Thyroid gland (tissue), 4 donors: ENCODE data around the gene NID2.

Experiments used
- POLR2A ChIP-seq, 2 donors: fragments of 450-650 bp; IDR thresholded peaks; one replicate each; pipeline ENCODE4 v1.6.1; 2017; ENCODE audit warnings: antibody characterized with exemption in 2 of 2, mild to moderate bottlenecking in 2 of 2, moderate library complexity in 1 of 2
- TF ChIP-seq, protein P1 (sequence below), 6 experiments: fragments of 200-600 bp in 3 of 6; fragments of 450-650 bp in 3 of 6; sonication (generic) in 3 of 6; IDR thresholded peaks; one replicate each; pipeline ENCODE4 v1.5.1; 2016 to 2019; ENCODE audit warnings: antibody characterized with exemption in 6 of 6, mild to moderate bottlenecking in 2 of 6, inconsistent platforms in 1 of 6, moderate library complexity in 1 of 6

- TF ChIP-seq, protein P1, sequence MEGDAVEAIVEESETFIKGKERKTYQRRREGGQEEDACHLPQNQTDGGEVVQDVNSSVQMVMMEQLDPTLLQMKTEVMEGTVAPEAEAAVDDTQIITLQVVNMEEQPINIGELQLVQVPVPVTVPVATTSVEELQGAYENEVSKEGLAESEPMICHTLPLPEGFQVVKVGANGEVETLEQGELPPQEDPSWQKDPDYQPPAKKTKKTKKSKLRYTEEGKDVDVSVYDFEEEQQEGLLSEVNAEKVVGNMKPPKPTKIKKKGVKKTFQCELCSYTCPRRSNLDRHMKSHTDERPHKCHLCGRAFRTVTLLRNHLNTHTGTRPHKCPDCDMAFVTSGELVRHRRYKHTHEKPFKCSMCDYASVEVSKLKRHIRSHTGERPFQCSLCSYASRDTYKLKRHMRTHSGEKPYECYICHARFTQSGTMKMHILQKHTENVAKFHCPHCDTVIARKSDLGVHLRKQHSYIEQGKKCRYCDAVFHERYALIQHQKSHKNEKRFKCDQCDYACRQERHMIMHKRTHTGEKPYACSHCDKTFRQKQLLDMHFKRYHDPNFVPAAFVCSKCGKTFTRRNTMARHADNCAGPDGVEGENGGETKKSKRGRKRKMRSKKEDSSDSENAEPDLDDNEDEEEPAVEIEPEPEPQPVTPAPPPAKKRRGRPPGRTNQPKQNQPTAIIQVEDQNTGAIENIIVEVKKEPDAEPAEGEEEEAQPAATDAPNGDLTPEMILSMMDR (IDR thresholded peaks at IDR 0.05), result no peak
- TF ChIP-seq POLR2A (IDR thresholded peaks at IDR 0.05), result no peak
These were observed 28.3 kb downstream of the NID2 start for GRCh38 chr14:52040598-52040997.
